ENCODE data around the gene CLIP3.
"Not testable (repeated sequence)": the region's sequence is repeated elsewhere in the genome, so short reads cannot be mapped to it uniquely, and the experiment has no call there.

The CLIP3 gene

DNA sequence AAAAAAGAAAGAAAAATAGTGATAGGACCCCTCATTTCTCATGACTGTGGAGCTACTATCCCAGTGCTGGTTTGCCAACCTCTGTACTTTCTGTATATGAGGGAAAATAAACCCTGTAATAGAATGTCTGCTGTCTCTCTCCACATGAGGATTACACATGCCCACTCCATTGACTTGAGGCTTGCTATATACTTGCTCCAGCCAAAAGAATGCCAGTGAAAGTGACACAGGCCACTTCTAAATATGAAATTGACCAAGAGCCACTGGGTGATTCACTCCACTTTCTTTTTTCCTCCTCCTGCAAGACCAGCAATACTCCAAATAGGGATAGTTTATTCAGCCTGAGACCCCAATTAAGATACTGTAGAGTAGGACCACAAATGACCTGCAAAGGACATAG, 15.2 kb upstream of the CLIP3 start:
- no peak for DNase-seq

- no peak for DNase-seq
Observed at GRCh38 chr19:36046443-36047050, 13.9 kb upstream of the CLIP3 start.

DNA sequence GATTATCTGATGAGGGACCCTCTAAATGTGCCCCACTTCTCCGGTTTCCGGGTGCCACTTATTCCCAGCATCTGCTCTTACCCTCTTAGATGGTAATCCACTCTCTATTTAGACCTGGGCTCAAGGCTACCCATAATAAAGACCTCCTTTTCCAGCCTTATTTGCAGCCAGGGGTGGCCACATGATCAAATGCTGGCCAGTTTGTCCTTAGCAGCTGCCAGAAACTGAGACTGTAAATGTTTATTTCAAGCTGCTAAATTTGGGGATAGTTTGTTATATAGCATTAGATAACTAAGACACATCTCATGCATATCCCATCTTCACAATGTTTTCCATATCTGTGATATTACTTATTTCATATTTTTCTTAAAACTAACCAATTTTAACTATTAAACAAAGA, 11.3 kb upstream of the CLIP3 start:
- DNase-seq, result no peak

DNA sequence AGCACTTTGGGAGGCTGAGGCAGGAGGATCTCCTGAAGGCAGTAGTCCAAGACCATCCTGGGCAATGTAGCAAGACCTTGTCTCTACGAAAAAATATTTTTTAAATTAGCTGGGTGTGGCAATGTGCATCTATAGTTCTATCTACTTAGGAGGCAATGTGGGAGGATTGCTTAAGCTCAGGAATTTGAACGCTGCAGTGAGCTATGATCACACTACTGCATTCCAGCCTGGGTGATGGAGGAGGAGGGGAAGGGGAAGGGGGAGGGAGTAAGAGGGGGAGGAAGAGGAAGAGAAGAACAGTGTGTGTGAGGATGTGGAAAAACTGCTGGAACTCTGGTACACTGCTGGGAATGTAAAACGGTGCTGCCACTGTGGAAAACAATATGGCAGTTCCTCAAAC, 9.2 kb upstream of the CLIP3 start:
- DNase-seq, result no peak

DNA sequence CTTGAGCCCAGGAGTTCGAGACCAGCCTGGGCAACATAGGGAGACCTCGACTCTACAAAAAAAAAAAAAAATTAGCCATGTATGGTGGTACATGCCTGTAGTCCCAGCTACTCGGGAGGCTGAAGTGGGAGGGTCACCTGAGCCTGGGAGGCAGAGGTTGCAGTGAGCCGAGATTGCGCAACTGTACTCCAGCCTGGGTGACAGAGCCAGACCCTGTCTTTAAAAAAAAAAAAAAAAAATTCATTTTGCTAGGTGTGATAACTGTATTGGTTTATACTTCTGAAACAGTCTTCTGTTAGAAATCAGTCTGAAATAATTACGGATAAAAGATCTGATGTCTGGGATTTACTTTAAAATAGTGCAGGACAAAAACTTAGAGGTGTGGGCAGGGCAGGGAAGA, 8.4 kb upstream of the CLIP3 start:
- not testable (repeated sequence) for DNase-seq

- no peak for DNase-seq
Observed at GRCh38 chr19:36040495-36040894, 7.8 kb upstream of the CLIP3 start.

DNA sequence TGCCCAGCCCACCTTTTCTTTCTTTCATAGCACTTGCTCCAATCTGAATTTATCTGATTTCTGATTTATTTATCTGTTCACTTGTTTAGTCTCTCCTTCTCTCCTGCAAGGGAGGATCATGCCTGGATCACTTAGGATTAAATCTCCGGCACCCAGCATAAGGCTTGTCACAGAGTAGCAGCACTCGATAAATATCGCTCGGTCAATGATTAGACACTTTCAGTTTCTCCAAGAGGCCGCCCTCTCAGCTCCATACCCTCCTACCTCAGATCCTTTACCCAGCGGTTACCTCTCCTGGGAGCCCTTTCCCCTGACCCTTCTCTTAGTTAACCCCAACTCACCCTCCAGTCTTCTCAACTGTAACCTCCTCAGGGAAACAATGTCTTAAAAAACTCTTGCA, 1.4 kb downstream of the CLIP3 start:
- DNase-seq, result no peak

GRCh38 chr19:36030264-36031148, 2.2 kb downstream of the CLIP3 start:
- peak in 1 of 2 experiments; percentile 23 for DNase-seq

GRCh38 chr19:36028313-36029041, 4.2 kb downstream of the CLIP3 start:
- no peak for DNase-seq

- DNase-seq, result no peak
Observed at GRCh38 chr19:36027696-36028095, 5.0 kb downstream of the CLIP3 start.

GRCh38 chr19:36026091-36026876, 6.4 kb downstream of the CLIP3 start:
- DNase-seq, result no peak

DNA sequence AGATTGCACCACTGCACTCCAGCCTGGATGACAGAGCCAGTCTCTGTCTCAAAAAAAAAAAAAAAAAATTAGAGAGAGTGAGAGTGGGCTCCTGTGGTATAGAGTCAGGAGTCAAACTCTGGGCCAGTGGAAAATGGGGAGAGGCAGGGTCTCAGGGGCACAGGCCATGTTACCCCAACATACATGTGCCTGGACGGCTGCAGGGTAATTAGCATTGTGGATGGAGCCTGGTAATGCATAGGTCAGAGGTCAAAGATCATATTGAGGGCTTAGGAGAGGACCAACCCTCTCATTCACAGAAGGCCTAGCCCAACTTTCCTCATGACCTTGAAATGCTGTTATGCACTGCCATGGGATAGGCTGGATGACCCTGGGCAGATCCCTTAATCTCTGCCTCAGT, 7.1 kb downstream of the CLIP3 start:
- DNase-seq, result no peak

DNA sequence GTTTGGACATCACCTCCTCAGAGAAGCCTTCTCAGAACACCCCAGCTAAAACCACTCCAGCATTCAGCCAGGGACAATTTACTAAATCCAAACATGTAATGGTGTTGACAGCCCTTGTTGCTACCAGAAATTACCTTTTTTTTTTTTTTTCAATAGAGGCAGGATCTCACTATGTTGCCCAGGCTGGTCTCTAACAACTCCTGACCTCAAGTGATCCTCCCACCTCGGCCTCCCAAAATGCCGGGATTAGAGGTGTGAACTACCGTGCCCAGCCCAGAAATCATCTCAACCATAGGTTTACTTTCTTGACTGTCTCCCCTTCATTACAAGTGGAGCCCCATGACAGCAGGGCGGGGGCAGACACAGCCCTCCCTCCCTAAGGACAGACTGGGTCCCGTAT, 9.2 kb downstream of the CLIP3 start:
- no peak for DNase-seq

DNA sequence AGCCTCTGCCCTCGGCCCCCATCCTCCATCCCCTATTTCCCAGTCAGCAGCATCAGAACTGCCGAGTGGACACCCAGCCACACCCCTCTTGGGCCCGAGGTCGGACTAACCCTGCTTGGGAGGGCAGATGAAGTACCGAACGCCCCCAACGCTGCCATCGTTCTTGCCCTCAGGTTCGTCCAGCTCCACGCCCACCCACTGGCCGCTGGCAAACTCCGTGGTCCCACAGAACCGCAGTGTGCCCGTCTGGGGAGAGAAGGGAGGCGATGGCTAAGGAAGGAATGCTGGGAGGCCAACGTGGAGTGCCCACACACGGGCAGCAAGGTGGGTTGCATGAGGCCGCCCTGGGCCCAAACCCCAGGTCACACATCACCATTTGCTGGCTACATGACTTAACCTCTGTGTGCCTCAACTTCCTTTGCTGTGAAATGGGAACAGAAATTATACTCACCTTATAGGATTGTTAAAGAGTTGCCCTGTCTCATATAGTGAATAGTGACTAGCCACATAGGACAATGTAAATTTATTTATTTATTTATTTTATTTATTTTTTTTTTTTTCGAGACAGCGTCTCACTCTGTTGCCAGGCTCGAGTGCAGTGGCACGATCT, 13.5 kb downstream of the CLIP3 start:
- DNase-seq, result no peak

DNA sequence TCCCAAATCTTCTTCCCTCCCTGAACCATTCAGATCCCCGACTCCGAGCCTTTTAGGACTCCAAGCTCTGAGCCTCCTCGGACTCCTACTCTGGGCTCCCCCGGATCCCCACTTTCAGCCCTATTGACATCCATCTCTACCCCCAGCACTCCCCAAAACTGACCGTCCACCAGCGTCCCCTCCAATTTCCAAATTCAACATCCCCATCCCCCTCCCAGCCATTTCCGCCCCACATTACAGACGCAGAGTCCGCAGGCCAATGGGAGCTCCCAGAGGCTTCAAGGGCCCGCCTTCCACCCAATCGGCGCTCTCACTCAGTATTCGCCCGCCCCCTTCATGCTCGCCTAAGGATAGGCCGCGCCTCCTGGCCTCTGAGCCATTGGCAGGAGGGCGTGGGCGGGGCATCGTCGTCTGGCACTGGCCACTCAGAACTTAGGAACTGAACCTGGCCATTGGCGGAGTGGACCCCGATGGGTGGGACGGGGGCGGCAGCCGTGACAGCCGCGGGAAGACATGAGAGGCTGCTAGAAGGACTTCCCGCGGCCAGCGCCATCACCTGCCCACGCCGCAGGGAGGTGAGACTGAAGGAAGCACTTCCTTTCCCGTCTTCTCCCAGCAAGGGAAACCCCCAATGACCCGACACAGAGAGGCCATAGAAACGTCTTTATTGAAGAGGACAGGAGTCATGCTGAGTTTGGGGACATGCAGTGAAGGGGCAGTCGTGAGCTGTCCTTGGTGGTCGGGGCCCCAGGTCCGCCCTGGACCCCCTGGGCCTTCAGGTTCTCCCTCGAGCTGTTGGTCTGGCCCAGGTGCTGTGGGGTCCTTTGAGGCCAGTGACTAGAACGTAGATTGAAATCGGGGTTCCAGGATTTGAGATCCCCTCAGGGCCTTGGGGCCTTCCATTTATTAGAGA, 18.4 kb downstream of the CLIP3 start, which contains the start of gene ALKBH6:
TSS of gene ALKBH6 (minus strand) at position 202 of the 913 bp plus-strand sequence. CDS start 816 bp downstream, outside the sequence.
- peak; percentile 98 to 99 for DNase-seq

GRCh38 chr19:36013280-36014011, 19.2 kb downstream of the CLIP3 start:
- DNase-seq, result no peak

GRCh38 chr19:36010402-36010801, 22.3 kb downstream of the CLIP3 start:
- no peak for DNase-seq

GRCh38 chr19:36009633-36010379, 22.9 kb downstream of the CLIP3 start:
- DNase-seq, result no peak

- DNase-seq, result no peak
Observed at GRCh38 chr19:36009220-36009619, 23.5 kb downstream of the CLIP3 start.
